GM12865 (cell line): ENCODE measurements around the gene DOK1.

Source experiments
- DNase-seq: peaks from one replicate; pipeline ENCODE4 v3.0.0; 2010; ENCODE audit warnings: low read depth
- H3K4me3 ChIP-seq: 2 replicates; pipeline ENCODE4 v1.5.1; 2011; ENCODE audit warnings: mild to moderate bottlenecking, low read depth, low read length, control low read depth
- TF ChIP-seq, protein P1 (sequence below): IDR thresholded peaks from 2 replicates; pipeline ENCODE4 v1.5.1; 2011; ENCODE audit warnings: low read length, control low read depth, low read depth, inconsistent platforms; ENCODE audit not compliant: insufficient read depth; ENCODE audit errors: missing control alignments

DOK1 gene

DNA sequence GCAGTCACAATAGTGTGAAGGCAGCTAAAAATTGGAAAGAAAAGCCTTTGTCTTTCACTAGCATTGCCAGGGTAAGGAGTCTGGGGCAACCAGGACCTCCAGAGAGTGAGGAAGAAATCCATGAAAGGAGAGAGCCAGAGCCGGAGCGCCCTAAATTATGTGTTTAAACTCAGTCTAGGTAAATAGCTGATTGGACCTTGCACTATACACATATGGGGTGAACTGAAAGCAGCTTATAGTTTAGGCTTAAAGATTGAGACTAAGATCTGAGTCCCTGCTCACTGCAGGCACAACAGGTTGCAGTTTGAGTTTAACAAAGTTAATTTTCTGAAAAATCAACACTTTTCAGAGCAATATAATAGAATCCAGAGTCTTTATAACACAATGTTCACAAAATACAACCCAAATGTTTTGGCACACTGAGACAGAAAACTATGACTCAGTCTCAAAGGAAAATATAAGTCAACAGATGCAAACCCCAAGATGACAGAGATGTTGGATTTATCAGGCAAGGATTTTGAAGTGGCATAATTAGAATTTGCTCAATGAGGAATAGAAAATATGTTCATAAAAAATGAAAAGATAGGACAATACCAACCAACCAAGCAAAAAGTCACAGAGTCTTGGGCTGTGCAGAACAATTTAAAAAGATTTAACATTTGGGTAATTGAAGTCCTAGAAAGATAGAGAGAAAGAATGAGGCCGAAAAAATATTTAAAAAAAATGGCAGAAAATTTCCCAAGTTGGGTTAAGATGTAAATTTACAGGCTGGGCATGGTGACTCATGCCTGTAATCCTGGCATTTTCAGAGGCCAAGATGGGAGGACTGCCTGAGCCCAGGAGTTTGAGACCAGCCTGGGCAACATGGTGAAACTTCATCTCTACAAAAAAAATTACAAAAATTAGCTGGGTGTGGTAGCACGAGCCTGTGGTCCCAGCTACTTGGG lies 39.6 kb downstream of the DOK1 start:
- DNase-seq, result no peak
- TF ChIP-seq, protein P1, sequence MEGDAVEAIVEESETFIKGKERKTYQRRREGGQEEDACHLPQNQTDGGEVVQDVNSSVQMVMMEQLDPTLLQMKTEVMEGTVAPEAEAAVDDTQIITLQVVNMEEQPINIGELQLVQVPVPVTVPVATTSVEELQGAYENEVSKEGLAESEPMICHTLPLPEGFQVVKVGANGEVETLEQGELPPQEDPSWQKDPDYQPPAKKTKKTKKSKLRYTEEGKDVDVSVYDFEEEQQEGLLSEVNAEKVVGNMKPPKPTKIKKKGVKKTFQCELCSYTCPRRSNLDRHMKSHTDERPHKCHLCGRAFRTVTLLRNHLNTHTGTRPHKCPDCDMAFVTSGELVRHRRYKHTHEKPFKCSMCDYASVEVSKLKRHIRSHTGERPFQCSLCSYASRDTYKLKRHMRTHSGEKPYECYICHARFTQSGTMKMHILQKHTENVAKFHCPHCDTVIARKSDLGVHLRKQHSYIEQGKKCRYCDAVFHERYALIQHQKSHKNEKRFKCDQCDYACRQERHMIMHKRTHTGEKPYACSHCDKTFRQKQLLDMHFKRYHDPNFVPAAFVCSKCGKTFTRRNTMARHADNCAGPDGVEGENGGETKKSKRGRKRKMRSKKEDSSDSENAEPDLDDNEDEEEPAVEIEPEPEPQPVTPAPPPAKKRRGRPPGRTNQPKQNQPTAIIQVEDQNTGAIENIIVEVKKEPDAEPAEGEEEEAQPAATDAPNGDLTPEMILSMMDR, result no peak
- H3K4me3 ChIP-seq, result no peak overlapping the region

DNA sequence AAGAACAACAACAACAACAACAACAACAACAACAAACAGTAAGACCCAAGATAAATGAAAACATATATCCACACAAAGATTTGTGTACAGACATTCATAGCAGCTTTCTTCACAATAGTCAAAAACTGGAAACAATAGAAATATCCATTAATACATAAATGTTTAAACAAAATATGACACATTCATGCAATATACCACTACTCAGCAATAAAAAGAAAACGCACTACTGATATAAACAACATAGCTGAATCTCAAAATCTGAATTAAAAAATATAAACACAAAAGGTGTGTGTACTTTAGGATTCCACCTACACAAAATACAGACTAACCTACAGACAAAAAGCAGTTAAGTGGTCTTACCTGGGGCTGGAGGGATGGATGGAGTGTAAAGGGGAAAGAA lies 42.1 kb downstream of the DOK1 start:
- DNase-seq, result no peak
- H3K4me3 ChIP-seq, result no peak overlapping the region
- TF ChIP-seq, protein P1, result no peak

DNA sequence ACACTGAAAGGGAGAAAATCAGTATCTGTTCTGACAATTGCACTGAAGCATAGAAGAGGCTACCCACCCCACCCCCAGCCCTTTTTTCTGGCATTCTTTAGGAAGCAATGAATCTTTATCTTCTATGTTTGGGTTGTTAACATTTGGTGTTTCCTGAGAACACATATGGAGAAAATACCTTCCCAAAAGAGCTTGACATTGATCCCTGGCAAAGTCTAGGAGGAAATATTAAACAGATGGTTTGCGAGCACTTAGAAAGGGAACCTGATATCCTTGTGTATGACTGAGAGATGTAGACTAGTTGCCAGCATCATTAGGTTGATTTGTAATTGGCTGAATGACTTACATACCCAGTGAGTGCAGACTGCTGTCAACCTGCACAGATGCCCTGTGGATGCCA lies 42.9 kb downstream of the DOK1 start:
- DNase-seq, result no peak
- TF ChIP-seq, protein P1, result no peak
- no peak overlapping the region for H3K4me3 ChIP-seq

DNA sequence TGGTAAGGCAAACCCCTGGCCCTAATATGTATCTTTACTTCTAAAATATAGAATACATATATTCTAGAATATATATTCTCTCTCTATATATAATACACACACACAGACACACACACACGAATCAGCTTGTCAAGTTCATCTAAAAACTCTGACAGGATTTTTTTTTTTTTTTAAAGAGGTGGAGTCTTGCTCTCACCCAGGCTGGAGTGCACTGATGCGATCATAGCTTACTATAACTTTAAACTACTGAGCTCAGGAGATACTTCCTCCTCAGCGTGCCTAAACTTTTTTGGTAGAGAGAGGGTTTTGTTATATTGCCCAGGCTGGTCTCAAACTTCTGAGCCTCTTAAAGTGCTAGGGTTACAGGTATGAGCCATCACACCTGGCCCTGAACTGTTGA lies 45.2 kb downstream of the DOK1 start:
- DNase-seq, result no peak
- H3K4me3 ChIP-seq, result no peak overlapping the region
- TF ChIP-seq, protein P1, result no peak

DNA sequence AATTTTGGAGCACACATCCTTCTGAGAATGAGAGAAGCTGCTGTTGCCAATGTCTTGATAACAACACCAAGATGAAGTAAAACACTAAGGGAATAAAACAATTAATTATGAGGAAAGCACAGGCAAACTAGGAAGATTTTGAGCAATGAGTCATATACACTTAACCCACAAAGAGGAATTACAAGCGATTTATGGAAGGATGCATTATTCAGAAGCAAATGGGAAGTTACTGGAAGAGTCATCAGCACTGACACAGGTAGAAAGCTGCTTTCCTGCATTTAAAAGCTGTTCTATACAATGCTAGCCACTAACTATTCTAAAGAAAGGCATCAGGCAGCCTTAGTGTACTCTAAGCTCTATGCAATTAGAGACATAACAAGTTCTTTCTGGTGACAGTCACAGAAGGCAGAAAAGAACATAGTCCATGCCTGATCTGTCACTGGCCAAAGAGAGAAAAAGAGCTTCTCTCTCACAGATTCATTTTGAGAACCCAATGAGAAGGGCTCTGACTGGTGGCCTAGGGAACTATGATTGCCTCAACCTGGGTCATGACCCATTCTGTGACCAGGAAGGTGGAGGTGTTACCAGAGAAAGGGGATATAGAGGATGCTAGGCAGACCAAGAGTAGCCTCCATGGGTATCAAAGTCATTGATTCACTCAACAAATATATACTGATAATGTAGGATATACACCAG lies 48.2 kb downstream of the DOK1 start:
- no peak overlapping the region for H3K4me3 ChIP-seq
- no peak for DNase-seq
- TF ChIP-seq, protein P1, result no peak

DNA sequence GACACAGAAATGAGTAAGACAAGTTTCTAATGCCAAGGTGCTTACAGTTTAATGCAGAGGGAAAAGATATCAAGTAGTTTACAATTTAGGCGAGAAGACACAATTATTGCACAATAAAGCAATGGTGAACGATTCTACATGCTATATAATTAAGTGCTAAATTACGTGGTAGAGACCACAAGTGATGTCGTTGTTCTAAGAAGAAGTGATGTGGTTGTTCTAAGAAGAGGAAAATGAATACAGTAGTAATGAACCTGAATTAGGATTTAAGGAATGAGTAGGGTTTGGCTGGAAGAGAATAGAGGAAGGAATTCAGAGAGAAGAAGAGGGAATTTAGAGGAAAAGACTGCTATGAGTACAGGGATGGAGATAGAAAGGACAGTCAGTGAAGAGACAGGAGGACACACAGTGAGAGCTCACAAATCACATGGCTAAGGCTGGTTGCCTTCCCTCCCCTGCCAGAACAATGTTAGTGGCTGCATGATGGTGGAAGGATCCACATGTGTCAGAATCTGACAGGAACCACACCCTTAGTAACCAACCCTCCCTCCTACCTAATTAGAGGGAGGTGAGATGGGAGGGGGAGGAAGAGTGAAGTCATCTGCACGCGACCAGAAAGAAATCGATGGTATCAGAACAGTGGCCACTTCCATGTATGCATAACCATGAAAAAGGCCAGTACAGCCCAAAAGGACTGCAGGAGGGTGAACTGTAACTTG lies 48.9 kb downstream of the DOK1 start:
- no peak for DNase-seq

More for the DNA sequence above, 48.9 kb downstream of the DOK1 start:
- H3K4me3 ChIP-seq, result no peak overlapping the region
- TF ChIP-seq, protein P1, result no peak
